PFSK-1 (cell line): ENCODE results near the gene NRCAM.

Source experiments
- SIN3A ChIP-seq: IDR thresholded peaks from 2 replicates; pipeline ENCODE4 v1.6.1; 2012; ENCODE audit warnings: mild to moderate bottlenecking, low read length, moderate library complexity, borderline replicate concordance; ENCODE audit not compliant: insufficient read depth
- TAF1 ChIP-seq: IDR thresholded peaks from 2 replicates; pipeline ENCODE4 v1.6.1; 2012; ENCODE audit warnings: low read length, control low read depth, borderline replicate concordance; ENCODE audit not compliant: insufficient read depth

DNA sequence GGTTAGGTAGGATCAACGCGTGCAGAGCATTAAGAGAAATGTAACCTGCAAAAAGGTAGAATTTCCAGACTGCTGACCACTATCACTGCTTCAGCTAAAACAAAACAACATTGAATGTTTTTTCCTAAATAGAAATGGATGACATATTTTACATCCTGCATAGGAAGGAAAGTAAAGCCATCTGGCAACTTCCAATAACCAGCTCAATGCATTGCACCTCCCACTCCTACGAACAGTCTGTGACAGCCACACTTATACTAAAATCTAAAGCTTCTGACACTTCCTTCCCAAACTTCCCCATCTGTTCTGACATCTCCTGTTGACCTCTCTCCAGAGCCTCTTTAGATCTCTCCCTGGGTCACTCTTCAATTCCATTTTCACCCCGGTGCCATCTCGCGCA is 47.1 kb downstream of the NRCAM start:
- TF ChIP-seq TAF1 (no peak), SIN3A (no peak)
